T-helper 9 cell (primary cell): ENCODE data around the gene TANGO2.

Experiments used
- DNase-seq: peaks from one replicate; pipeline ENCODE4 v3.0.0-alpha.2; 2020

Gene TANGO2

GRCh38 chr22:20089226-20089976, 68.5 kb downstream of the TANGO2 start:
- no peak for DNase-seq

GRCh38 chr22:20089977-20090729, 69.2 kb downstream of the TANGO2 start:
- no peak for DNase-seq

- no peak for DNase-seq
These were observed 69.9 kb downstream of the TANGO2 start for GRCh38 chr22:20090730-20091240.

- DNase-seq = no peak
These were observed 71.0 kb downstream of the TANGO2 start for GRCh38 chr22:20091690-20092476.

- DNase-seq = no peak
These were observed 71.6 kb downstream of the TANGO2 start for GRCh38 chr22:20092477-20092854.

- DNase-seq = no peak
These were observed 72.7 kb downstream of the TANGO2 start for GRCh38 chr22:20093418-20094196.

- DNase-seq = no peak
These were observed 73.4 kb downstream of the TANGO2 start for GRCh38 chr22:20094197-20094807.

- DNase-seq = no peak
These were observed 74.6 kb downstream of the TANGO2 start for GRCh38 chr22:20095521-20095920.

- no peak for DNase-seq
These were observed 75.9 kb downstream of the TANGO2 start for GRCh38 chr22:20096574-20097420.

- no peak for DNase-seq
These were observed 78.3 kb downstream of the TANGO2 start for GRCh38 chr22:20099099-20099711.

- DNase-seq = no peak
These were observed 80.7 kb downstream of the TANGO2 start for GRCh38 chr22:20101638-20102037.

GRCh38 chr22:20102203-20102780, 81.4 kb downstream of the TANGO2 start:
- DNase-seq = no peak

GRCh38 chr22:20105456-20106204, 84.7 kb downstream of the TANGO2 start:
- no peak for DNase-seq

GRCh38 chr22:20106205-20106848, 85.4 kb downstream of the TANGO2 start:
- DNase-seq = no peak

- DNase-seq = no peak
These were observed 85.9 kb downstream of the TANGO2 start for GRCh38 chr22:20106849-20107237.

- DNase-seq = no peak
These were observed 86.6 kb downstream of the TANGO2 start for GRCh38 chr22:20107471-20107901.

GRCh38 chr22:20107951-20108756, 87.2 kb downstream of the TANGO2 start:
- no peak for DNase-seq

GRCh38 chr22:20108757-20109230, 87.9 kb downstream of the TANGO2 start:
- no peak for DNase-seq
